Stimulated activated CD8-positive, alpha-beta memory T cell treated with anti-CD3 and anti-CD28 coated beads, Interleukin-7, amount 100 ng/mL, for 48 hours (primary cell): Measurements from ENCODE around the gene SLC34A1.

ENCODE experiments used
- DNase-seq, 2 donors: peaks; one replicate each; pipeline ENCODE4 v3.0.0-alpha.2; 2020; ENCODE audit warnings: low read depth in 1 of 2; ENCODE audit errors: extremely low read depth in 1 of 2

Gene SLC34A1

GRCh38 chr5:177444106-177445051 is 60.1 kb downstream of the SLC34A1 start:
- no peak for DNase-seq

GRCh38 chr5:177445052-177445916 is 61.0 kb downstream of the SLC34A1 start:
- DNase-seq = no peak

GRCh38 chr5:177445917-177446199 is 61.6 kb downstream of the SLC34A1 start:
- no peak for DNase-seq

- DNase-seq = peak in 1 of 2 donors; percentile 53
These were observed 62.2 kb downstream of the SLC34A1 start, which contains the start of gene PRR7 for GRCh38 chr5:177446200-177447065. TSS of gene PRR7 (plus strand) at chr5:177446814. CDS start at chr5:177455068, 8,254 bp downstream.

- no peak for DNase-seq
These were observed 62.9 kb downstream of the SLC34A1 start for GRCh38 chr5:177447066-177447610.

- DNase-seq = no peak
These were observed 63.5 kb downstream of the SLC34A1 start for GRCh38 chr5:177447611-177448243.
